ENCODE results near the gene DKK1.

The DKK1 gene

GRCh38 chr10:52313933-52314821 is at the start of gene DKK1:
Gene DKK1 (plus strand): TSS chr10:52314281. CDS start chr10:52314435, 154 bp downstream.
- ChIA-PET CTCF (interaction anchor here (0.5 to 2.3 kb wide), 15 partner anchors 9 to 391 kb away, joined by 3 to 29 read pairs (median 3); no protein-coding TSS in a partner anchor), POLR2A (interaction anchor here (0.7 kb wide), 1 partner anchor 172 kb away, joined by 3 read pairs; no protein-coding TSS in a partner anchor)
- Histone ChIP-seq H3K27ac (ENCODE audit: extremely low read depth, low read depth, low read length) (peak within 1 kb of the TSS; percentile 35; the same call in 1 of the 2 replicates), H3K4me1 (ENCODE audit: control insufficient read depth, insufficient read depth, low read length) (no peaks in the 10 kb centered on the region), H3K36me3 (ENCODE audit: control insufficient read depth in 2 of 2, insufficient read depth in 1 of 2, low read length in 2 of 2) (peaks cover 0 to 4% of the 10 kb centered on the region in 2 experiments; a peak in 1 of 3 replicates), H3K4me3 (ENCODE audit: low read depth, low read length) (peak within 1 kb of the TSS; percentile 67), H3K9me3 (ENCODE audit: control insufficient read depth, insufficient read depth, low read depth, low read length) (no peaks in the 10 kb centered on the region)
- peak; percentile 21; the same call in 1 of the 2 replicates for TF ChIP-seq ZNF341 (tag by site-specific recombination; IDR thresholded peaks at IDR 0.05; ENCODE audit: low read depth)
- TF ChIP-seq OVOL3 (tag by site-specific recombination; IDR thresholded peaks at IDR 0.05): no peak
- no peak for TF ChIP-seq ZNF16 (tag by site-specific recombination; IDR thresholded peaks at IDR 0.05; ENCODE audit: low read depth)
- no peak for TF ChIP-seq ZNF221 (tag by site-specific recombination; IDR thresholded peaks at IDR 0.05; ENCODE audit: borderline replicate concordance)
- no peak for TF ChIP-seq ZNF645 (tag by site-specific recombination; IDR thresholded peaks at IDR 0.05)
- TF ChIP-seq ZNF239 (tag by site-specific recombination; IDR thresholded peaks at IDR 0.05): no peak
- no peak for TF ChIP-seq ZNF639 (tag by site-specific recombination; IDR thresholded peaks at IDR 0.05)
- TF ChIP-seq ZBTB26 (tag by site-specific recombination; optimal IDR thresholded peaks at IDR 0.05): peak; percentile 57
- TF ChIP-seq ZNF248 (tag by site-specific recombination; IDR thresholded peaks at IDR 0.05): no peak
- TF ChIP-seq REPIN1 (tag by site-specific recombination; IDR thresholded peaks at IDR 0.05; ENCODE audit: low read depth): no peak
- TF ChIP-seq ZEB2 (tag by site-specific recombination; IDR thresholded peaks at IDR 0.05): peak; percentile 83; the same call in 1 of the 2 replicates
- no peak for TF ChIP-seq ZNF529 (tag by site-specific recombination; IDR thresholded peaks at IDR 0.05; ENCODE audit: insufficient replicate concordance)
- peak; percentile 91 for TF ChIP-seq ZBTB20 (tag by site-specific recombination; IDR thresholded peaks at IDR 0.05)
- TF ChIP-seq ZNF692 (tag by site-specific recombination; IDR thresholded peaks at IDR 0.05): peak; percentile 55
- no peak for TF ChIP-seq ZBTB21 (tag by site-specific recombination; IDR thresholded peaks at IDR 0.05)
- no peak for TF ChIP-seq ZNF585B (tag by site-specific recombination; IDR thresholded peaks at IDR 0.05)
- no peak for TF ChIP-seq ZNF362 (tag by site-specific recombination; IDR thresholded peaks at IDR 0.05)
- no peak; the same call in 1 of the 2 replicates for TF ChIP-seq ZSCAN4 (tag by site-specific recombination; IDR thresholded peaks at IDR 0.05)
- no peak for TF ChIP-seq GFI1B (tag by site-specific recombination; IDR thresholded peaks at IDR 0.05)
- TF ChIP-seq ZBTB7A (tag by site-specific recombination; IDR thresholded peaks at IDR 0.05; ENCODE audit: low read depth): 0 out of 2 replicates have a peak, but pooled peaks have one; percentile 34
- no peak for TF ChIP-seq ZNF626 (tag by site-specific recombination; IDR thresholded peaks at IDR 0.05)
- TF ChIP-seq ZNF488 (tag by site-specific recombination; IDR thresholded peaks at IDR 0.05): no peak
- no peak; the same call in 1 of the 2 replicates for TF ChIP-seq ZBTB10 (tag by site-specific recombination; IDR thresholded peaks at IDR 0.05)
- peak; percentile 18; the same call in 1 of the 2 replicates for TF ChIP-seq ZNF610 (tag by site-specific recombination; IDR thresholded peaks at IDR 0.05; ENCODE audit: borderline replicate concordance)
- TF ChIP-seq ZNF473 (tag by site-specific recombination; IDR thresholded peaks at IDR 0.05): no peak
